Measurements from ENCODE around the gene C16orf92.

GRCh38 chr16:29992344-29992967 is 30.5 kb upstream of the C16orf92 start:
- no peak for TF ChIP-seq CTCF (IDR thresholded peaks at IDR 0.05)
- no peak for TF ChIP-seq POLR2A (IDR thresholded peaks at IDR 0.05)
- TF ChIP-seq POLR2AphosphoS5 (IDR thresholded peaks at IDR 0.05), result no peak
